Limb (tissue), 2 donors: Measurements from ENCODE around the gene WNT3A.

Source experiments
- DNase-seq, 2 donors: peaks; one replicate each; pipeline ENCODE4 v3.0.0-alpha.2; 2016; ENCODE audit errors: extremely low spot score in 2 of 2

WNT3A gene

GRCh38 chr1:228047183-228047466 lies 40.3 kb downstream of the WNT3A start:
- no peak for DNase-seq

- no peak for DNase-seq
Observed at GRCh38 chr1:228048120-228048519, 41.3 kb downstream of the WNT3A start.

GRCh38 chr1:228048659-228049298 lies 42.0 kb downstream of the WNT3A start:
- DNase-seq, result no peak

- no peak for DNase-seq
Observed at GRCh38 chr1:228050571-228051231, 43.9 kb downstream of the WNT3A start.

GRCh38 chr1:228058172-228058948 lies 51.6 kb downstream of the WNT3A start:
- no peak for DNase-seq

GRCh38 chr1:228058949-228059633 lies 52.3 kb downstream of the WNT3A start:
- no peak for DNase-seq

GRCh38 chr1:228059634-228060457 lies 53.0 kb downstream of the WNT3A start:
- peak in 1 of 2 donors; percentile 60 for DNase-seq

- DNase-seq, result no peak
Observed at GRCh38 chr1:228060458-228061190, 53.8 kb downstream of the WNT3A start.

GRCh38 chr1:228061411-228062084 lies 54.8 kb downstream of the WNT3A start:
- no peak for DNase-seq

- DNase-seq, result no peak
Observed at GRCh38 chr1:228062085-228062791, 55.4 kb downstream of the WNT3A start.

- no peak for DNase-seq
Observed at GRCh38 chr1:228062812-228063211, 56.0 kb downstream of the WNT3A start.

- DNase-seq, result no peak
Observed at GRCh38 chr1:228063251-228064191, 56.7 kb downstream of the WNT3A start.

- DNase-seq, result no peak
Observed at GRCh38 chr1:228064296-228064695, 57.5 kb downstream of the WNT3A start.

- DNase-seq, result no peak
Observed at GRCh38 chr1:228064741-228065542, 58.1 kb downstream of the WNT3A start.

GRCh38 chr1:228065543-228066347 lies 58.9 kb downstream of the WNT3A start:
- DNase-seq, result no peak

- no peak for DNase-seq
Observed at GRCh38 chr1:228066416-228066815, 59.6 kb downstream of the WNT3A start.
